HL-60/S4 treated with phorbol 12-myristate 13-acetate at 8.2 ng/mL for 4 days and 3 days (cell line): Measurements from ENCODE around the gene C9orf153.

Experiments used
- in situ Hi-C: fragments of 300-500 bp; cut with MboI; formaldehyde crosslinking; loops from 2 replicates; pipeline ENCODE4 v1.15.0; 2022; ENCODE audit warnings: low sequenced_read_pairs

Gene C9orf153

GRCh38 chr9:86272221-86272620 is 12.8 kb upstream of the C9orf153 start:
- in situ Hi-C loops, result no loop called here

GRCh38 chr9:86263876-86264275 is 4.4 kb upstream of the C9orf153 start:
- in situ Hi-C loops, result no loop called here

GRCh38 chr9:86262492-86262891 is 3.0 kb upstream of the C9orf153 start:
- in situ Hi-C loops, result no loop called here

- in situ Hi-C loops, result no loop called here
Observed at GRCh38 chr9:86257391-86257790, 2.1 kb downstream of the C9orf153 start.

- in situ Hi-C loops, result no loop called here
Observed at GRCh38 chr9:86256653-86257052, 2.8 kb downstream of the C9orf153 start.

- in situ Hi-C loops, result no loop called here
Observed at GRCh38 chr9:86253577-86253976, 5.9 kb downstream of the C9orf153 start.

GRCh38 chr9:86252870-86253269 is 6.6 kb downstream of the C9orf153 start:
- in situ Hi-C loops, result no loop called here

- in situ Hi-C loops, result no loop called here
Observed at GRCh38 chr9:86250123-86250522, 9.3 kb downstream of the C9orf153 start.

- in situ Hi-C loops, result no loop called here
Observed at GRCh38 chr9:86248746-86249145, 10.7 kb downstream of the C9orf153 start.

GRCh38 chr9:86246752-86247161 is 12.7 kb downstream of the C9orf153 start:
- in situ Hi-C loops, result no loop called here

GRCh38 chr9:86242071-86242470 is 17.4 kb downstream of the C9orf153 start:
- in situ Hi-C loops, result no loop called here

- in situ Hi-C loops, result no loop called here
Observed at GRCh38 chr9:86241216-86241615, 18.2 kb downstream of the C9orf153 start.

GRCh38 chr9:86238861-86239770 is 20.3 kb downstream of the C9orf153 start:
- in situ Hi-C loops, result no loop called here

GRCh38 chr9:86230858-86231257 is 28.6 kb downstream of the C9orf153 start:
- in situ Hi-C loops, result no loop called here

- in situ Hi-C loops, result no loop called here
Observed at GRCh38 chr9:86222667-86223066, 36.8 kb downstream of the C9orf153 start.

GRCh38 chr9:86219606-86220005 is 39.9 kb downstream of the C9orf153 start:
- in situ Hi-C loops, result no loop called here

GRCh38 chr9:86217076-86217755 is 42.2 kb downstream of the C9orf153 start:
- in situ Hi-C loops, result no loop called here

GRCh38 chr9:86207193-86207592 is 52.3 kb downstream of the C9orf153 start:
- in situ Hi-C loops, result no loop called here

GRCh38 chr9:86202338-86202882 is 57.0 kb downstream of the C9orf153 start:
- in situ Hi-C loops, result no loop called here

- in situ Hi-C loops, result no loop called here
Observed at GRCh38 chr9:86201474-86202337, 57.8 kb downstream of the C9orf153 start.

GRCh38 chr9:86200599-86201162 is 58.8 kb downstream of the C9orf153 start:
- in situ Hi-C loops, result no loop called here
